A673 (cell line): Measurements from ENCODE around the gene SLC37A3. TPM values are rescaled to one million over a fixed set of nuclear protein-coding genes. Genes with fewer than 3 reads are reported as not detected.
"Not testable (repeated sequence)": the region's sequence is repeated elsewhere in the genome, so short reads cannot be mapped to it uniquely, and the experiment has no call there.

ENCODE experiments used
- BruUV-seq: library from RNA; stranded (reverse); fragments of 400-500 nt; replicated peaks from 2 replicates; lab custom pipeline; 2021; lab: Mats Ljungman, UMichigan
- CTCF ChIA-PET: fragments of 300-600 bp; sonication (Branson Sonifier 250); formaldehyde crosslinking; loops from one replicate; lab custom pipeline; 2022; ENCODE audit warnings: antibody characterized with exemption; lab: Charles Lee
- POLR2A ChIA-PET: fragments of 300-600 bp; sonication (Branson Sonifier 250); formaldehyde crosslinking; loops from one replicate; lab custom pipeline; 2022; ENCODE audit warnings: antibody characterized with exemption; ENCODE audit not compliant: low non-redundant PET; lab: Charles Lee
- DNase-seq: peaks from one replicate; pipeline ENCODE4 v3.0.0-alpha.2; 2015; ENCODE audit warnings: low spot score
- H3K27ac ChIP-seq: fragments of 200-600 bp; sonication (generic); 2 replicates; pipeline ENCODE4 v1.5.1; 2016; ENCODE audit warnings: mixed run types, low read depth, mild to moderate bottlenecking, mixed read lengths, antibody characterized with exemption, low read length; ENCODE audit not compliant: poor library complexity, severe bottlenecking
- H3K27me3 ChIP-seq: fragments of 200-600 bp; sonication (generic); replicated peaks from 2 replicates; pipeline ENCODE4 v1.6.1; 2017; ENCODE audit warnings: mixed run types, low read depth, mild to moderate bottlenecking, mixed read lengths, antibody characterized with exemption, low read length; ENCODE audit not compliant: insufficient read depth, poor library complexity
- H3K36me3 ChIP-seq: fragments of 200-600 bp; sonication (generic); 2 replicates; pipeline ENCODE4 v1.6.1; 2016; ENCODE audit warnings: mixed run types, mild to moderate bottlenecking, mixed read lengths, antibody characterized with exemption, low read length; ENCODE audit not compliant: insufficient read depth, poor library complexity, severe bottlenecking
- H3K4me1 ChIP-seq: fragments of 200-600 bp; sonication (generic); 2 replicates; pipeline ENCODE4 v1.6.1; 2017; ENCODE audit warnings: mixed run types, mild to moderate bottlenecking, mixed read lengths, antibody characterized with exemption, low read length; ENCODE audit not compliant: insufficient read depth, poor library complexity, severe bottlenecking
- H3K4me3 ChIP-seq: fragments of 200-600 bp; sonication (generic); 2 replicates; pipeline ENCODE4 v1.5.1; 2016; ENCODE audit warnings: low read depth, mixed run types, mild to moderate bottlenecking, mixed read lengths, low read length; ENCODE audit not compliant: poor library complexity, severe bottlenecking
- H3K9me3 ChIP-seq: fragments of 200-600 bp; sonication (generic); 2 replicates; pipeline ENCODE4 v1.6.1; 2016; ENCODE audit warnings: mixed run types, low read depth, mild to moderate bottlenecking, mixed read lengths, antibody characterized with exemption, low read length; ENCODE audit not compliant: poor library complexity, severe bottlenecking
- CTCF ChIP-seq: fragments of 300-800, 200-600 bp; sonication (generic); conservative IDR thresholded peaks from 2 replicates; pipeline ENCODE4 v1.5.1; 2017; ENCODE audit warnings: low read depth, mild to moderate bottlenecking, antibody characterized with exemption, low read length, moderate library complexity, mixed read lengths
- EZH2 ChIP-seq: fragments of 200-600 bp; sonication (generic); IDR thresholded peaks from 2 replicates; pipeline ENCODE4 v1.6.1; 2017; ENCODE audit warnings: borderline replicate concordance, low read depth, mild to moderate bottlenecking, mixed read lengths, antibody characterized with exemption, low read length; ENCODE audit not compliant: poor library complexity, severe bottlenecking
- intact Hi-C: fragments of 100-400 bp; cut with micrococcal nuclease; formaldehyde crosslinking; loops from one replicate; pipeline ENCODE4 v1.10.0; 2022; ENCODE audit not compliant: unreplicated experiment
- total RNA-seq: library from RNA; stranded (reverse); gene quantifications from 2 replicates; pipeline ENCODE4 v1.2.3, GENCODE V29; 2021

Gene SLC37A3
- total RNA-seq, 1 experiment from 2014 or later = 34.7 TPM

GRCh38 chr7:140418653-140419052 is 20.3 kb upstream of the SLC37A3 start:
- Histone ChIP-seq H3K27me3 (no peaks in the 10 kb centered on the region), H3K9me3 (no peaks in the 10 kb centered on the region), H3K4me1 (no peaks in the 10 kb centered on the region), H3K27ac (no peak overlapping the region), H3K36me3 (no peaks in the 10 kb centered on the region), H3K4me3 (no peak overlapping the region)
- intact Hi-C loops = no loop called here
- TF ChIP-seq EZH2 (no peak), CTCF (no peak)
- no peak for DNase-seq
- BruUV-seq = no TSS peak
- CTCF ChIA-PET = no interaction called here
- POLR2A ChIA-PET = no interaction called here

GRCh38 chr7:140418156-140418472 is 19.8 kb upstream of the SLC37A3 start:
- DNase-seq, H3K27ac ChIP-seq, H3K4me1 ChIP-seq, H3K27me3 ChIP-seq, H3K9me3 ChIP-seq, intact Hi-C loops, H3K36me3 ChIP-seq, H3K4me3 ChIP-seq, BruUV-seq, POLR2A ChIA-PET, CTCF ChIA-PET: not testable (repeated sequence)

GRCh38 chr7:140417456-140418155 is 19.3 kb upstream of the SLC37A3 start:
- no peaks in the 10 kb centered on the region for H3K27me3 ChIP-seq
- BruUV-seq = no TSS peak
- no peak overlapping the region for H3K4me3 ChIP-seq
- no peaks in the 10 kb centered on the region for H3K9me3 ChIP-seq
- H3K36me3 ChIP-seq = no peaks in the 10 kb centered on the region
- POLR2A ChIA-PET = no interaction called here
- H3K4me1 ChIP-seq = no peaks in the 10 kb centered on the region
- TF ChIP-seq CTCF (no peak), EZH2 (no peak)
- H3K27ac ChIP-seq = no peak overlapping the region
- intact Hi-C loops = no loop called here
- CTCF ChIA-PET = no interaction called here
- DNase-seq = no peak

GRCh38 chr7:140416560-140416959 is 18.2 kb upstream of the SLC37A3 start:
- BruUV-seq = no TSS peak
- Histone ChIP-seq H3K27me3 (no peaks in the 10 kb centered on the region), H3K9me3 (no peaks in the 10 kb centered on the region), H3K27ac (no peak overlapping the region), H3K4me1 (no peaks in the 10 kb centered on the region), H3K36me3 (no peaks in the 10 kb centered on the region), H3K4me3 (no peak overlapping the region)
- CTCF ChIA-PET = no interaction called here
- DNase-seq = no peak
- TF ChIP-seq EZH2 = no peak
- no peak for TF ChIP-seq CTCF
- POLR2A ChIA-PET = interaction anchor here (0.6 kb wide), 1 partner anchor 189 kb away, joined by 7 read pairs; no protein-coding TSS in a partner anchor
- intact Hi-C loops = no loop called here

GRCh38 chr7:140415816-140416215 is 17.5 kb upstream of the SLC37A3 start:
- CTCF ChIA-PET, DNase-seq, H3K27me3 ChIP-seq, H3K4me3 ChIP-seq, H3K4me1 ChIP-seq, H3K9me3 ChIP-seq, H3K36me3 ChIP-seq, POLR2A ChIA-PET, intact Hi-C loops, BruUV-seq, H3K27ac ChIP-seq: not testable (repeated sequence)
